HS-5 (cell line): ENCODE data around the gene TNFRSF13B.
"Not testable (repeated sequence)": the region's sequence is repeated elsewhere in the genome, so short reads cannot be mapped to it uniquely, and the experiment has no call there.

Experiments
- DNase-seq: peaks from one replicate; pipeline ENCODE4 v3.0.0-alpha.2; 2012; ENCODE audit warnings: low read depth

TNFRSF13B gene

DNA sequence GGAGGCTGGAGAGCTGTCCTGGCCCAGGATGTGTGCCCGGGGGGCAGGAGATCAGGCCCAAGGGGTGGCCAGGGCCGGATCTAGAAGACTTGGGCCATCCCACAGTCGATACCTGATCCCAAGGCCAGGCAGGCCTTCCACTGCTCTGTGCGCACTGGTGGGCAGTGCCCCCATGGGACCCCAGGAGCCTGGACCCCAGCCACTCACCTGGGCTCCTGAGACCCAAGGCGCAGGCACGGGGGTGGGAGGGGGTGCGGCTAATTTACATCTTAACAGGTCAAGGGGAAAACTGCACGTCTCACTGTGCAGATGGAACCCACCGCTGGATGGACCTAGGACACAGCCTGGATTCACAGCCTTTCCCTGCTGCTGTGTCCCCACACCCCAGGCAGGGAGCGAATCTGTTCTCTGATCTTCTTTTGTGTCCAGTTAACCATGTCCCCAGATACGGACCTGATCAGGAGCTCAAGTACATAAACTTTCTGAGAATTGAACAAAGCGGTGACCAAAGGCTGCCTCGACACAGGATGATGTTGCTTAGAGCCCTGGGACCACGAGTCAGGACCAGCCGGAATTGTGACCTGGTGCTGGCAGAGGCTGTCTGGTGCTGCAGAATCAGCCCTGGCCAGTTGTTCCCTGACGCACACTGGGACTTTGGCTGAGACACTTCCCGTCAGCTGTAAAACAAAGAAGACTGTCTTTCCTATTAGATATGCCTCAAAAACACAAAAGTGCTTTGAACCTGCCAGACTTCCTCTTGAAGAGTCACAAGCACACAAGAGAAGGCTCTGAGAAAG, 60.6 kb downstream of the TNFRSF13B start:
- DNase-seq = no peak

GRCh38 chr17:16910341-16910740, 61.6 kb downstream of the TNFRSF13B start:
- DNase-seq = no peak

DNA sequence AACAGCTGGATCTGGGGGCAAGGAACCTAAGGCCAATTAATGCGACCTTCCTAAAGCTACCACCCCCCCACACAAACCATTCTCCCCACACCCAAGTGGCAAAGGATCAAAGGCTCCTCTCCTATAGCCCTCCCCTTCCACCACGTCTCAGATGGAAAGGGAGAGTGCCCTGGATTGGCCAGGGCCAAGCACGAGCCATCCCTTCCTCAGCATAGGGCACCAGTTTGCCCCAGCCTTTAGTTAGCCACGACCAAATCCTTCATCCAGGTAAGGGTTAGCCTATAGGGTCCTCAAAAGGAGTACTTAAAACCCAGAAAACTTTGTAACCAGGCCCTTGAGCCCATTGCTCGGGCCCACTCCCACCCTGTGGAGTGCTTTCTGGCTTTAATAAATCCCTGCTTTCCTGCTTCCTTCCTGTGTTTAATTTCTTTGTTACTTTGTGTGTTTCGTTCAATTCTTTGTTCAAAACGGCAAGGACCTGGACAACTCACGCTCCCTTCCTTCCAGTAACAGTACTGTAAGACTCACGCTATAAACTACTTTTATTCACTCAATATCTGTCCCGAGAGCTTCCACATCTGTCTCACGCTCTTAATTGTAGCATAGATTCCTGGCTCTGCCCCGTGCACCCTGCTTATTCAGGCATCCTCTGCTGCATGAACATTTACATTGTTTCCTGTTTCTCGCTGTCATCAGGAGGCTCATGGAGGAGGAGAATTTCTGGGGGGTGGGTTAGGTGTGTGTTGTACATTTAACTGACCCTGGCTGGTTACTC, 62.3 kb downstream of the TNFRSF13B start:
- no peak for DNase-seq

DNA sequence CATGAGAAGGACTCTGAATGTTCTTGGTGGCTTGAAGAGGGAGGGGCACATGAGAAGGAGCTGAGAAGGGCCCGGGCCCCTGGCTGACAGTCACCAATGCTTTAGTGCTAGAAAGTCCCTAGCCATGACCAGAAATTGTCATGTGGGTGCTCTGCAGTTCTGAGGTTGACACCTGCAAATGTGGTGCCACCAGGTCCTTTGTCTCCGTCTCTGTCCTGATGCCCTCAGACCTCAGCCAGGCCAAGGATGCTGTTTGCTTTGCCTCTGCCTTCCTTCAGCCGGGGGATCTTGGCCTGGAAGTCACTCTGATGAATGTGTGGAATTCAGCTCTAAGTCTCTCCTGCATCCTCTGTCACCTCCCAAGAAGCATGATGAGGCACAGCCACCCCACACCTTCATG, 63.6 kb downstream of the TNFRSF13B start:
- DNase-seq = no peak

GRCh38 chr17:16906680-16907079, 65.2 kb downstream of the TNFRSF13B start:
- DNase-seq = no peak

DNA sequence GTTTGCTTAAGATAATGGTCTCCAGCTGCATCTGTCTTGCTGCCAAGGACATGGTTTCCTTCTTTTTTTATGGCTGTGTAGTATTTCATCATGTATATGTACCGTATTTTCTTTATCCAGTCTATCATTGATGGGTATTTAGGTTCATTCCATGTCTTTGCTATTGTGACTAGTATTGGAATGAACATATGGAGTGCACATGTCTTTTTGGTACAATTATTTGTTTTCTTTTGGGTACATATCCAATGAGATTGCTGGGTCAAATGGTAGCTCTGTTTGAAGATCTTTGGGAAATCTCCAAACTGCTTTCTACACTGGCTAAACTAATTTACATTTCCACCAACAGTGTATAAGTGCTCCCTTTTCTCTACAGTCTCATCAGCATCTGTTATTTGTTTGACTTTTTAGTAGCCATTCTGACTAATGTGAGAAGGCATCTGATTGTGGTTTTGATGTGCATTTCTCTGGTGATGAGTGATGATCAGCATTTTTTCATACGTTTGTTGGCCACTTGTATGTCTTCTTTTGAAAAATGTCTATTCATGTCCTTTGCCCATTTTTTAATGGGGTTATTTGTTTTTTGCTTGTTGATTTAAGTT, 66.2 kb downstream of the TNFRSF13B start:
- DNase-seq = peak; percentile 86

GRCh38 chr17:16903070-16903469, 68.8 kb downstream of the TNFRSF13B start:
- DNase-seq = not testable (repeated sequence)

GRCh38 chr17:16900288-16900882, 71.5 kb downstream of the TNFRSF13B start:
- no peak for DNase-seq

GRCh38 chr17:16897211-16897896, 74.6 kb downstream of the TNFRSF13B start:
- not testable (repeated sequence) for DNase-seq

DNA sequence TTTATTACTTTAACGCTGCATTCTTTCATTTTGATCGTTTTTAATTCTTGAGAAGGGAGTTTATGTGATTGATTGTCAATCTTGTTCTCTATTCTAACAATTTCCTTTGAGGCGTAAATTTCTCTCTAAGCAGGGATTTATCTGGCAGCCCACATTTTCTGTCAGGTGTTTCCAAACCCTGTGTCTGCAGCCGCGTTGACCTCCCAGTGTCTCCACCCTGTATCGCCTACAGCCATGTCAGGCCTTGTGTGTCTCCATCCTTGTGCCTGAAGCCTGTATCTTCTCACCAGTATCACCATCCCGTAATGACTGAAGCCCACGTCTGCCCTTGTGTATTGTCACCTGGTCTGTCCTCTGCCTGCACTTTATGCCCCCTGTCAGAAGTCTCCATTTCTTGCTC, 75.7 kb downstream of the TNFRSF13B start:
- not testable (repeated sequence) for DNase-seq

DNA sequence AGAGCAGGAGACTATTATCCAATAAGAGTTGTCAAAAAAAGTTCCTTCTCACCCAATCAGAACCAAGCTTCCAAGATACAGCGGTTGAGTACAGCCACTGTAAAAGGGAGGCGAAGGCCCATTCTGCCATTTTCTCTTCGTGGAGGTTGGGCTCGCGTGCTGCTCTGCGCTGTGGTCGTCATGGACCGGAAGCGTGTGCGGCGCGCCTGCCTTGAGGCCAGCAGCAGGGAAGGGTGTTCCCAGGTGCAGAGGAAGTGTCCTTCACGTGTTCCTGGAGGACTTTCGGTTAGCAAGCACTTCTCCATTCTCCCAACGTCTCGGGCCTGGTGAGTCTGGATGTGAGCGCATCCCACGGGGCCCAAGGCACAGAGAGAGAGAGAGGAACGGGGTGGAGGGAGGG, 78.4 kb downstream of the TNFRSF13B start:
- not testable (repeated sequence) for DNase-seq

DNA sequence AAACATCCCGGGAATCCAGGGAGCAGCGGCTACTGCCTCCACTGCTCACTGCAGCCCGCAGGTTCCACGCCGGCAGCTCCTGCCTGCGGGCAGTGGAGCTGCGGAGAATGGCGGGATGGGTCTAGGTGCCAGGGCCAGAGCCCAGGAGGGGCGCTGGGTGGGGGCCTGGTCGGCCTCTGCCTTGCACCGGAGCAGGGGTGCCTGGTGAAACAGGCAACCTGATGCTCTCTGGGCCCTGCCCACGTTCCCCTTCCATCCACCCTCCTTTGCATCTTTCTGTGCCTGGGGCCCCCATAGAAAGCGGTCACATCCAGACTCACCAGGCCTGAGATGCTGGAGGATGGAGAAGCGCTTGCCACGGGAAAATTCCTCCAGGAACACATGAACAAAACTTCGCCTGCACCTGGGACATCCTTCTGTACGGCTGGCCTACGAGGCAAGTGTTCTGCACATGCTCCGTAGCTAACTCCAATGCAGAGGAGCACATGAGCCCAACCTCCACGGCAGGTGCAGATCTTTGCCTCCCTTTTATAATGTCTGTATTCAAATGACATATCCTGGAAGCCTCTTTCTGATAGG, 79.0 kb downstream of the TNFRSF13B start:
- not testable (repeated sequence) for DNase-seq

- no peak for DNase-seq
These were observed 82.8 kb downstream of the TNFRSF13B start for GRCh38 chr17:16889088-16889465.
